Occipital lobe (tissue), 2 donors: Measurements from ENCODE around the gene SLC4A1. TPM values are rescaled to one million over a fixed set of nuclear protein-coding genes. Genes with fewer than 3 reads are reported as not detected.
"Not testable (repeated sequence)": the region's sequence is repeated elsewhere in the genome, so short reads cannot be mapped to it uniquely, and the experiment has no call there.

ENCODE experiments used
- DNase-seq: peaks from one replicate; lab custom pipeline; 2025; lab: John Stamatoyannopoulos, UW
- total RNA-seq: library from RNA; depleted of rRNA; stranded (reverse); fragments of >200 nt; gene quantifications from one replicate; pipeline ENCODE4 v1.2.3, GENCODE V29; 2014

SLC4A1 gene
- total RNA-seq, 1 donor from 2014 or later = 5.8 TPM

- no peak for DNase-seq
These were observed 9.8 kb downstream of the SLC4A1 start for GRCh38 chr17:44257815-44258760.

- no peak for DNase-seq
These were observed 11.3 kb downstream of the SLC4A1 start for GRCh38 chr17:44256671-44257070.

- no peak for DNase-seq
These were observed 12.0 kb downstream of the SLC4A1 start for GRCh38 chr17:44255915-44256314.

GRCh38 chr17:44254361-44255095 lies 13.4 kb downstream of the SLC4A1 start:
- no peak for DNase-seq

- DNase-seq = no peak
These were observed 14.9 kb downstream of the SLC4A1 start for GRCh38 chr17:44253006-44253405.

- no peak for DNase-seq
These were observed 16.9 kb downstream of the SLC4A1 start for GRCh38 chr17:44251062-44251461.

- DNase-seq = no peak
These were observed 18.3 kb downstream of the SLC4A1 start for GRCh38 chr17:44249501-44250246.

- no peak for DNase-seq
These were observed 19.8 kb downstream of the SLC4A1 start for GRCh38 chr17:44247876-44248736.

GRCh38 chr17:44247440-44247841 lies 20.5 kb downstream of the SLC4A1 start:
- DNase-seq = no peak

- no peak for DNase-seq
These were observed 26.8 kb downstream of the SLC4A1 start for GRCh38 chr17:44241106-44241624.

- DNase-seq = not testable (repeated sequence)
These were observed 30.0 kb downstream of the SLC4A1 start for GRCh38 chr17:44237886-44238285.

- no peak for DNase-seq
These were observed 31.4 kb downstream of the SLC4A1 start for GRCh38 chr17:44236444-44236991.

- no peak for DNase-seq
These were observed 32.4 kb downstream of the SLC4A1 start for GRCh38 chr17:44235583-44235936.

GRCh38 chr17:44233582-44233981 lies 34.4 kb downstream of the SLC4A1 start:
- DNase-seq = no peak

- no peak for DNase-seq
These were observed 35.9 kb downstream of the SLC4A1 start for GRCh38 chr17:44232061-44232460.

- DNase-seq = no peak
These were observed 37.8 kb downstream of the SLC4A1 start for GRCh38 chr17:44230140-44230539.

GRCh38 chr17:44229090-44229489 lies 38.8 kb downstream of the SLC4A1 start:
- no peak for DNase-seq

- no peak for DNase-seq
These were observed 44.3 kb downstream of the SLC4A1 start for GRCh38 chr17:44223541-44224071.

GRCh38 chr17:44222112-44222869 lies 45.6 kb downstream of the SLC4A1 start:
- peak; percentile 82 for DNase-seq

- no peak for DNase-seq
These were observed 46.1 kb downstream of the SLC4A1 start for GRCh38 chr17:44221862-44222111.
